HG02798 (cell line): ENCODE data around the gene XKRX.

Source experiments
- ATAC-seq: cut with Tn5 transposase; IDR thresholded peaks from one replicate; pipeline ENCODE4 v1.9.1; 2021; ENCODE audit warnings: mild to moderate bottlenecking; ENCODE audit not compliant: unreplicated experiment, poor library complexity

The XKRX gene

DNA sequence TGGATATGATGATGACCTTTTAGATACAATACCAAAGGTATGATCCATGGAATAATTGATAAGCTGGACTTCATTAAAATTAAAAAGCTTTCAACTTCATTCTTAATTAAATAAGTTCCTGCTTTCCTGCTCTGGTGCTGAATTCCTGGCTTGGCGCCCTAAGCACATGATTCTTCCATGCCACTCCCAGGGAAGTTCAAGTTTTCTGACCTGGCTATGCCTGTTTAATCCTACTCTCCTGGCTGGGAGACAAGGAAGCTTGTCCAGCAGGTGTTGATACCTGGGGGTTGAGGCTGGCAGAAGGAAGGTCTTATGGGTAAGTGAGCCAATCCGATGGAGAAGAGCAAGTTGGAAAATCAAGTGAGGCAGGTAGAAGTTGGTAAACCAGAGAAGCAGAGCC, 24.3 kb downstream of the XKRX start:
- no peak for ATAC-seq

DNA sequence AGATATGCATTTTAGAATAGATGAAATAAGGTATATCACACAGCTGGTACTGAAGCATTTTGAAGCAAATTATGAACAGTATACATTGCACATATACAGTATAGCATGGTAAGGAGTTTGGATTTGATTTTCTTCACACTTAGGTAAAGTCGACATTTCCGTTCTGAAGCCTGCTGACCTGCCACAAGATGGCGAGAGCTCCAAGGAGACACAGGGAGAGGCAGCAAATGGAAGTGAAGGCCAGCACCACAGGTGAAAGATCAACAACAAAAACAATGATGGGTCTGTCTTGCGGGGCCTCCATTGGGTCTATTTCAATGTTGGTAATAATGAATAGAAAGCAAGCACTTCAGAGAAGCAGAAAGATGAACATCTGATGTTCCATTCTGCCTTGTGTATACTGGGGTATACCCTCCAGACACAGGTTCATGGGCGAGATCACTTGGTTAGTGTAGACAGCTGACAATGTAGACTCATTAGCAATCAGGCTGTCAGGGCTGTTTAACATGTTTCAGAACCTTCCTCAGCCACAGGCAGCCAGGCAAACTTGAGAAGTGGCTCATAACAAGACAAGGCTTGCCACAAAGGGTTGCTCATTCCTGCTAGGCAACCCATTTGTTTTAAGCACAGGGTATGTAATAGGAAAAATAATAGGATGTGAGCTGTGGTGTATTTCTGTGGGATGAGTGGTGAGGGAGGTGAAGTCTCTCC, 33.2 kb downstream of the XKRX start:
- peak; percentile 52 for ATAC-seq

DNA sequence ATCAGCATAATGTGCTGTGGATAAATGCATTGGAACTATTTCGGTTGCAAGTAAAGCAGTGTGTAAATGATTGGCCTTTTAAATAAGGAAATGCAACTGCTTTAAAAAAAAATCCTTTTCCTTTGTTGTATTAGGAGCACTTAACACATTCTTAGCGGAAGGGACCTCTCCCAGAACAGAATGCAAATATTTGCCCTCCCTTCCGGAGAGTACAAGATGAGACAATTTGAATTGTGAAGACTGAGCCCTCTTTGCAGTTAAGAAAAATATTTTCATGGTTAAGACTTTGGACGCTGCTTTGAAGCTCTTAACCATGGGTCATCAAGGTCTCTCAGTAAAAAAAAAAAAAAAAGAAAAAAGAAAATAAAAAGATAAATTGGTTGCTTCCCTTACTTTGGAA, 45.1 kb downstream of the XKRX start:
- no peak for ATAC-seq

DNA sequence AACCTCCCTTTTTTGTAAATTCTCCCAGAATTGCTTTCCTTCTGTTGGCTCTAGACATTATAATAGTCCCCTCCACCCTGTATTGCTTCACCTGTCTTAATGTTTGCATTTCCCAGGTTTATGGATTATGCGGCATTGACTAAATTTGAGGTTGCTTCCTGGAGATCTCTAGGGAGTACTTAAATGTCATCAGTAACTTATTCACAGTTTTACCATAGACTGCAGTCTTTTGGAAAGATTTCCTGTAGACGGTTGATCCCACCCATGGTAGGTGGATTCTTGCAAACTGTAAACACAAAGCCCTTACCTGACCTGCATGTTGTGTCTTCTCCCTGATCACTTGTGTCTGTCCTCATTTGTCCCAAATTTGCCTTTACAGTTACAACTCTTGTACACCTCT, 48.3 kb downstream of the XKRX start:
- no peak for ATAC-seq

DNA sequence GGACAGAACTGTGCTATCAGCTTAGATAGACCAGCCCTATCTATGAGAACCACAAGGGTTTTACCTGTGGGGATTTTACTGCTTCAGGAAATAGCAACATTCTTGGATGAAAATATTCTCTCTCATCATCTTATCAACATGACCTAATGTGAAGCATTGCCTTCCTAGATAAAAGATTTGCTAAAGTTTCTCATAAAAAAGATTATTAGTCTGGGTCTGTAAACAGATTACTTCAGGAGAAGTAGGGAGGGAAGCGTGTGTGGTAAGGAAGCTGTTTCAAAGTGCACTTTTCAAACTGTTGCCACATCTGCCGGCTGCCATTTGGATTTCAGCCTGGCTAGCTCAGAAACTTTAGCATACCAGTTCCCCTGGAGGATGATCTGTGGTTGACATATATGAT, 54.4 kb downstream of the XKRX start, which contains the start of gene NOX1:
Gene NOX1, minus strand, starts transcription at position 35 of the 400 bp plus-strand sequence. CDS start 220 bp downstream, outside the sequence.
- ATAC-seq = no peak

DNA sequence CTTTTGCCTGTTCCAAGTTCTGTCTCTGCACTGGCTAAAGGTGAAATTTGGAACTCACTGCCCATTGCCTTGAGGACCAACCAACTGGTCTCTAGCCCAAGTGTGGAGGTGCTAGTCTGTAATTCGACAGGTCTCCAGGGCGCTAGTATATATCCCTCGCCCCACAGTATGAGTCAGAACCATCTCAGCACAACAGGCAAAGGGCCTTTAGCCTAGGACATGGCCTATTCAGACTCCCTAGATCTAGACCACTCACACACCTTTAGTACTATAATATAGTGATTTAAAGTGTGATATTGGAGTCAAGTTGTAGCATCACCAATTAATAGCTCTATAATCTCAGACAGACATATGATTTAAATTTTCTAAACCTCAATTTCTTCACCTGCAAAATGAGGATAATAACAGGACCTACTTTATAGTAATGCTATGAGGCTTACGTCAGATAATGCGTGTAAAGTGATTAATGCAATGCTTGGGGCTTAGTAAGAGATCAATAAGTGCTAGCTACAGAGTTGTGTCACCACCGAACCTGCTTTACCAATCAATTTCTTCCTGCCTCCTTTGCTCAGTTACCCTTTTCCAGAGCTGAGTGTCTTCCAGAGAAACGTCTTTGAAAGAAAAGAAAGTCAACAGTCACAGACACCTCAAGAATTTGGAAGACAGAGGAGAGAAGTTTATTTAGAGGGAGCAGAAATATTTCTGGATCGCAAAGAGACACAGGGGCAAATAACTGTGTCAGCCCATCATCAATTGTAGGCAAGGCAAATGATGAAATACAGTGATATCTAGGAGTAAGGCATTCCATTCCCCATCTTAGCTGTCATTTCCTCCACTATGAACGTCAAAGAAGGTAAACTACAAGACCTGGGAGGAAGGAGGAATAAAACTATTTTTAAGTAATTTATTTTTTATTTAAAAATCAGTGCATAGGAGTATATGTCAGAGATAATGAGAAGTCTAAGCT, 56.8 kb downstream of the XKRX start:
- ATAC-seq = no peak

DNA sequence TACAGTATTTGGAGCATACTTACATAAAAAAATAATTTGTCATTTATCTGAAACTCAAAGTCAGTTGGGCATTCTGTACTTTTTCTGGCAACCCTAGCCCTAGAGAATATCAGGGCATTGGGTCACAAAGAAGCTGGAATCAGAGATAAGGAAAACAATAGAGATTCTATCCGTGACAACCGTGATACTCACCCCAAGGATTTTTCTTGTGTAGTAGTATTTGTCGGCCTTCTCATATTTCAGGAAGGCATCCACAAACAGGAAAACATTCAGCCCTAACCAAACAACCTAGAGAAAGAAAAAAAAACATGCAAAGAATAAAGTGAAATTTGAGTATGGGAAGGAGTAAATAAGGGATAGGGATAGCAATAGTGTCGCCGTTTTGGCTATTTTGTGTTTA, 58.2 kb downstream of the XKRX start:
- ATAC-seq = no peak

DNA sequence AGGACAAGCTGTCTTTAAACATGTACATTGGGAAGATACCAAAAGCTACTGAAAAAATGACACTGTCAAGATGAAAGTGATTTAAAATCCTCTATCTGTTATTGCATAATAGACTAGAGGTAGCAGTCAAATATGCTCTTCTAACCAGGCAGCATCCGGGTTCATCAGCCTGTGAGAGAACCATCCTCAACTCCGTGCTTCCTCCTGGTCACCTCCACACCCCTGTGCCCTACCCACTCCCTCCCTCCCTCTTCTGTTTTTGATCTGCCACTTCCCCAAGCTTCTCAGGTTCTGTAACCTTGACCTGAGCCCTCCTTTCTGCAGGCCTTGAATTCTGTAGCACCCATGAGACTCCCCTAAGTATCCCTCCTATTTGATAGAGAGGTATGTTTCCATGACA, 60.4 kb downstream of the XKRX start:
- ATAC-seq = no peak

DNA sequence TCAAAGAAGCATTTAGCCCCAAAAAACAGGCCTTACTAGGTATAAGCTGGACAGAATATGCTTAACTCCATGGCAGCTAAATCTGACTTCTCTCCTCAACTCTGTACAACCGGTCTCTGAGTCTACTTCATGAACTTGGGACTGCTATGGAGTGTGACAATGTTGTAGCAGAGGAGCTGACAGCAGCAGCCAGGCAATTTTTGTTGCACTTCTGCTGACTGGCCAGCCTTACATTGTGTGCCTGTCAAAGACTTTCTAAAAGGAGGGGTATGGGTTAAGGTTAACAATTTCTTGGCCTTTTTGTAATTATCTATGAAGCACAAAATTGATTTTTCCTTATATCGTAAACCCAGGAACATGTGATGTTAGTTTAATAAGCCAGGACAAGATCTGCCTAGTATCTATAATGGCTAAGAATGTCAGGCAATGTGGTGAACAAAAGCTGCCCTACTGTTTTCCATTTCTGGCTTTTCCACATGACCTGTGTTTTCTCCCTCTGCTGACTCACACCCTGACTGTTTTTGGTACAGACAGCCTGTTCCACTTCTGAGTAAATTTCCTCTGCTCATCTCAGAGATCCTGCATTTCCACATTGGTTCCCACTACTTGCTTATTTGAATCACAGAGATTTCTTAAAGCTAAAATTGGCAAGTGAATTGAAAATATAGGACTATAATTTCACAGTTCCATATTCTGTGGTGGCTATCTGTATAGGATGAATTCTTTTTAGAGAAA, 63.9 kb downstream of the XKRX start:
- ATAC-seq = no peak
